Posterior cingulate gyrus (tissue), 11 donors: ENCODE data around the gene HS3ST4.
A peak's percentile ranks its signal among the peaks of the same experiment; 100 is the strongest.
"Not testable (repeated sequence)": the region's sequence is repeated elsewhere in the genome, so short reads cannot be mapped to it uniquely, and the experiment has no call there.

Source experiments
- DNase-seq, 10 donors: peaks; one replicate each; pipeline versions ENCODE4 v3.0.0 to v3.0.0-alpha.2; 2020 to 2021; ENCODE audit warnings: mixed read lengths in 3 of 10
- intact Hi-C: fragments of 100-400 bp; cut with DNase I; formaldehyde crosslinking; loops from one replicate; pipeline ENCODE4 v1.15.1; 2023

Gene HS3ST4

GRCh38 chr16:26058326-26058725 lies 366.6 kb downstream of the HS3ST4 start:
- intact Hi-C loops, result no loop called here
- no peak for DNase-seq

- DNase-seq, result no peak
- intact Hi-C loops, result no loop called here
These were observed 378.7 kb downstream of the HS3ST4 start for GRCh38 chr16:26070302-26071100.

GRCh38 chr16:26071101-26071866 lies 379.5 kb downstream of the HS3ST4 start:
- intact Hi-C loops, result no loop called here
- no peak for DNase-seq

- DNase-seq, result no peak
- intact Hi-C loops, result no loop called here
These were observed 387.1 kb downstream of the HS3ST4 start for GRCh38 chr16:26078716-26079355.

- intact Hi-C loops, result no loop called here
These were observed 395.3 kb downstream of the HS3ST4 start for GRCh38 chr16:26087091-26087490.

GRCh38 chr16:26091511-26091910 lies 399.8 kb downstream of the HS3ST4 start:
- DNase-seq, result no peak
- intact Hi-C loops, result no loop called here

More at GRCh38 chr16:26087091-26087490, 395.3 kb downstream of the HS3ST4 start:
- DNase-seq, result no peak

- intact Hi-C loops, DNase-seq: not testable (repeated sequence)
These were observed 406.4 kb downstream of the HS3ST4 start for GRCh38 chr16:26098206-26098605.

- intact Hi-C loops, result no loop called here
- no peak for DNase-seq
These were observed 410.6 kb downstream of the HS3ST4 start for GRCh38 chr16:26102369-26102768.

- no peak for DNase-seq
- intact Hi-C loops, result no loop called here
These were observed 417.2 kb downstream of the HS3ST4 start for GRCh38 chr16:26108836-26109505.

- intact Hi-C loops, result no loop called here
- no peak for DNase-seq
These were observed 420.1 kb downstream of the HS3ST4 start for GRCh38 chr16:26111900-26112299.

GRCh38 chr16:26118575-26118974 lies 426.8 kb downstream of the HS3ST4 start:
- intact Hi-C loops, result no loop called here
- no peak for DNase-seq

GRCh38 chr16:26120729-26121128 lies 429.0 kb downstream of the HS3ST4 start:
- no peak for DNase-seq
- intact Hi-C loops, result no loop called here

GRCh38 chr16:26128296-26128695 lies 436.5 kb downstream of the HS3ST4 start:
- no peak for DNase-seq
- intact Hi-C loops, result no loop called here

GRCh38 chr16:26129997-26130396 lies 438.2 kb downstream of the HS3ST4 start:
- intact Hi-C loops, result no loop called here
- peak in 8 of 10 donors; percentile 8 to 87 (median 25) for DNase-seq

GRCh38 chr16:26133416-26134093 lies 441.8 kb downstream of the HS3ST4 start:
- DNase-seq, result no peak
- intact Hi-C loops, result no loop called here

- DNase-seq, result no peak
- intact Hi-C loops, result no loop called here
These were observed 442.8 kb downstream of the HS3ST4 start for GRCh38 chr16:26134588-26134987.

- intact Hi-C loops, result no loop called here
- DNase-seq, result no peak
These were observed 446.2 kb downstream of the HS3ST4 start for GRCh38 chr16:26137956-26138355.

- no peak for DNase-seq
- intact Hi-C loops, result no loop called here
These were observed 447.3 kb downstream of the HS3ST4 start for GRCh38 chr16:26139091-26139490.

GRCh38 chr16:26139884-26140283 lies 448.1 kb downstream of the HS3ST4 start:
- intact Hi-C loops, result no loop called here
- DNase-seq, result no peak
